ENCODE results near the gene EGFLAM.

- no peak for TF ChIP-seq CTCF (IDR thresholded peaks at IDR 0.05; ENCODE audit: extremely low read depth in 1 of 2, insufficient read depth in 1 of 2, low read depth in 1 of 2, low read length in 2 of 2)
- TF ChIP-seq POLR2A (IDR thresholded peaks at IDR 0.05; ENCODE audit: low read depth, low read length) = no peak
Observed at GRCh38 chr5:38367966-38368365, 109.6 kb downstream of the EGFLAM start.
